B cell (primary cell): ENCODE measurements around the gene SPART.

Experiments
- EZH2 ChIP-seq: IDR thresholded peaks from 2 replicates; pipeline ENCODE4 v1.6.1; 2012; ENCODE audit warnings: borderline replicate concordance, low read depth, mild to moderate bottlenecking, moderate library complexity, low read length; ENCODE audit not compliant: insufficient read depth, poor library complexity, severe bottlenecking
- TF ChIP-seq, protein P1 (sequence below): fragments of 200-600 bp; IDR thresholded peaks from one replicate; pipeline ENCODE4 v1.8.0; 2022; ENCODE audit warnings: antibody characterized with exemption, mild to moderate bottlenecking

DNA sequence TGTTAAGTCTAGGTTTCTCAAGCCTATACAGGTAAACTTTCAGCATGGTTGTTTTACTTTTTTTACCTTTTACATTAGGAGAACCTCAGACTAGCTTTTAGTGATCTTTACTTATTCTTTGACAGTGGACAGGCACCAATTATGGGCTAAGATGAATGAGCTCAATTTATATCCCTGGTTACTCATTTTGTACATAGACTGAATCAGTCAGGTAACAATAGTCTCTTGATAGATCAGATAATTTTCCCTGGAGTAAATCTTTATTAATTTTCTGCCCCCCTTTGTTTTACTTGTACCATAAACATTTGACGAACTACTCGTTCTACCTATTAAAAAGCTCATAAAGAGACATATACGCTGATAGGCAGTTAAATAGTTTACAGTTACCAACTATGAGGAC, 22.8 kb downstream of the SPART start:
- TF ChIP-seq, protein P1, sequence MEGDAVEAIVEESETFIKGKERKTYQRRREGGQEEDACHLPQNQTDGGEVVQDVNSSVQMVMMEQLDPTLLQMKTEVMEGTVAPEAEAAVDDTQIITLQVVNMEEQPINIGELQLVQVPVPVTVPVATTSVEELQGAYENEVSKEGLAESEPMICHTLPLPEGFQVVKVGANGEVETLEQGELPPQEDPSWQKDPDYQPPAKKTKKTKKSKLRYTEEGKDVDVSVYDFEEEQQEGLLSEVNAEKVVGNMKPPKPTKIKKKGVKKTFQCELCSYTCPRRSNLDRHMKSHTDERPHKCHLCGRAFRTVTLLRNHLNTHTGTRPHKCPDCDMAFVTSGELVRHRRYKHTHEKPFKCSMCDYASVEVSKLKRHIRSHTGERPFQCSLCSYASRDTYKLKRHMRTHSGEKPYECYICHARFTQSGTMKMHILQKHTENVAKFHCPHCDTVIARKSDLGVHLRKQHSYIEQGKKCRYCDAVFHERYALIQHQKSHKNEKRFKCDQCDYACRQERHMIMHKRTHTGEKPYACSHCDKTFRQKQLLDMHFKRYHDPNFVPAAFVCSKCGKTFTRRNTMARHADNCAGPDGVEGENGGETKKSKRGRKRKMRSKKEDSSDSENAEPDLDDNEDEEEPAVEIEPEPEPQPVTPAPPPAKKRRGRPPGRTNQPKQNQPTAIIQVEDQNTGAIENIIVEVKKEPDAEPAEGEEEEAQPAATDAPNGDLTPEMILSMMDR, result no peak
- TF ChIP-seq EZH2, result no peak
